GM12875 (cell line): ENCODE results near the gene ROR1.

Experiments
- H3K4me3 ChIP-seq: one replicate; pipeline ENCODE4 v1.5.1; 2011; ENCODE audit warnings: low read depth, low read length, control low read depth
- TF ChIP-seq, protein P1 (sequence below): IDR thresholded peaks from 2 replicates; pipeline ENCODE4 v1.5.1; 2011; ENCODE audit warnings: low read depth, mild to moderate bottlenecking, control low read depth, inconsistent platforms, low read length, moderate library complexity, borderline replicate concordance; ENCODE audit not compliant: insufficient read depth

Gene ROR1

DNA sequence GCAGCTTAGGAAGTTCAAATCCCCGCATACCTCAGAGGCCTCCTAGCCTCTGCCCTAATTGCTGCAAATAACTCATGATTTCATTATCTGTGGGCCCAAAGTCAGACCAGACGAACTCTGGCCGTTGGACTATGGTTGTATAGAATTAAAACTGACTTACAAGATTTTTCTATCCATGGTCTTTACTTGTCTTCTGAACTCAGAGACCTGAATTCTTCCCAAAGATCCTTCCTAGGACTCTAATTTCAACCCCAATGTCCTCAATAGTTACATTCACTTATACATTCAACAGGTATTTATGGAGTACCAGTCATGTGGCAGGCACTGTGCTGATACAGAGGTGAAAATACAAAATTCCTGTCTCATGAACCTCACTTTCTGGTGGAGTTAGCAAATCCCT, 247.2 kb downstream of the ROR1 start:
- H3K4me3 ChIP-seq: no peak overlapping the region
- TF ChIP-seq, protein P1, sequence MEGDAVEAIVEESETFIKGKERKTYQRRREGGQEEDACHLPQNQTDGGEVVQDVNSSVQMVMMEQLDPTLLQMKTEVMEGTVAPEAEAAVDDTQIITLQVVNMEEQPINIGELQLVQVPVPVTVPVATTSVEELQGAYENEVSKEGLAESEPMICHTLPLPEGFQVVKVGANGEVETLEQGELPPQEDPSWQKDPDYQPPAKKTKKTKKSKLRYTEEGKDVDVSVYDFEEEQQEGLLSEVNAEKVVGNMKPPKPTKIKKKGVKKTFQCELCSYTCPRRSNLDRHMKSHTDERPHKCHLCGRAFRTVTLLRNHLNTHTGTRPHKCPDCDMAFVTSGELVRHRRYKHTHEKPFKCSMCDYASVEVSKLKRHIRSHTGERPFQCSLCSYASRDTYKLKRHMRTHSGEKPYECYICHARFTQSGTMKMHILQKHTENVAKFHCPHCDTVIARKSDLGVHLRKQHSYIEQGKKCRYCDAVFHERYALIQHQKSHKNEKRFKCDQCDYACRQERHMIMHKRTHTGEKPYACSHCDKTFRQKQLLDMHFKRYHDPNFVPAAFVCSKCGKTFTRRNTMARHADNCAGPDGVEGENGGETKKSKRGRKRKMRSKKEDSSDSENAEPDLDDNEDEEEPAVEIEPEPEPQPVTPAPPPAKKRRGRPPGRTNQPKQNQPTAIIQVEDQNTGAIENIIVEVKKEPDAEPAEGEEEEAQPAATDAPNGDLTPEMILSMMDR: no peak

DNA sequence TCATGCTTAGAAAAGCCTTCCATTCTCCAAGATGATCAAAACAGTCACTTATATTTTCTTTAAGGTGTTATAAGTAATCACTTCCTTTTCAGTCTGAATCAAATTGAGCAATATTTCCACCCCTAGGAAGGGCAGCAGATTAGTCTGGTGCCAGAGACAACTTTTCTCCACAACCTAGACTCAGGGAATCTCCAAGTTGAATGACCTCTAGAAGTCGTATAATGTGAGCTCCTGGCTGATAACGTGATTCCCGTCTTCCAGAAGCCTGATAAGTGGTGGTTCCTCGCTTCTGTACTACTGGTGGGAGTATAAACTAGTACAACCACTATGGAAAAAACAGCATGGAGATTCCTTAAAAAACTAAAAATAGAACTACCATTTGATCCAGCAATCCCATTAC, 251.2 kb downstream of the ROR1 start:
- no peak overlapping the region for H3K4me3 ChIP-seq
- TF ChIP-seq, protein P1: no peak

DNA sequence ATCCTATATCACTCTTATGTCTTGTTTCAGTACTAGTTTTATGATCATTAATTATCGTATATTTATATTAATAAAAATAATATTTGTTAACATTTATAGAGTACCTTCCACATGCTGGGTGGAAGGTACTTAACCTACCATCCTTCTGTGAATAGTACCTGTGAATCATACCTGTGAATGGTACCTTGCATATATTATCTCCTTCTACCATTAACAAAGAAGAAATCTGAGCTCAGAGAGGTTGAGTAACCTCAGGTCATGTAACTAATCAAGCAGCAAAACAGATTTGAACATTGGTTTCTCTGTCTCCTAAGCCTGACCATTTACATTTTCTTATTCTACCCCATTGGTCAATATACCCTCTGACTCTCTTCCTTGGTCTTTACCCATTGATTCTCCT, 255.2 kb downstream of the ROR1 start:
- TF ChIP-seq, protein P1: no peak
- H3K4me3 ChIP-seq: no peak overlapping the region

DNA sequence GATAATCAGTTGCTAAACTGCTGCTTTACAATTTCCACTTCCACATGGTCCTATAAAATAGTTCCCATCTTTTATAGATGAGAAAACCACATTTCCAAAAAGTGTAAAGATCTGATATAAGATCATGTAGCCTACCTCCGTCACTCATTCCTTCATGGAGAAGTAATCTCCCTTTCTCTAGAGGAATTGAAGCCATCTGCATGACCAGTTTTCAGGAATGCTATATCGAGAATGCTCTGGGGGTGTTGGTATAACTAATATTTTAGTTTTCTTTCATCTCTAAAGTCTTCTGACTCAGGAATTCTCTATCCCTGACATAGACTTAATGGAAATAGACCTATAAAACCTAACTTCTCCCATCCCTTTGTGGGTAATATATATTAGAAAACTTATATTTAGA, 256.6 kb downstream of the ROR1 start:
- H3K4me3 ChIP-seq: no peak overlapping the region
- TF ChIP-seq, protein P1: no peak

DNA sequence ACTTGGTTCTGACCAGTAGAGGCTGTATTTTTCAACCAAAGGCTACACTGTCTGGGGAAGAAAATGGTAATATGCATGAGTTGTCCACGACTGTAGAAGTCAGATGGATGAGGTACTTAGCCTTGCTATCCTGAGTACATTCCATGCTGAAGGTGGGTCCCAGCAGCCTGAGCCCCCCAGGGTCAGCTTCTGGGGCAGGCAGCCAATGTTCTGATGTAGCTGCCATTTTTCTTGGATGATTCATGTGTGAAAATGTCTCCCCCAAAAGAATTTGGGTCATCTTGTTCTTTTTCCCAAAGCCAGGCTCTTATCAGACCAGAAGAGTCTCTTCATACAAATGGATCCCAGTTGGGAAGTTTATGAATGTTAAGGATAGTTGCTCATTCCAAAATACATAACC, 257.4 kb downstream of the ROR1 start:
- TF ChIP-seq, protein P1: no peak
- H3K4me3 ChIP-seq: no peak overlapping the region

DNA sequence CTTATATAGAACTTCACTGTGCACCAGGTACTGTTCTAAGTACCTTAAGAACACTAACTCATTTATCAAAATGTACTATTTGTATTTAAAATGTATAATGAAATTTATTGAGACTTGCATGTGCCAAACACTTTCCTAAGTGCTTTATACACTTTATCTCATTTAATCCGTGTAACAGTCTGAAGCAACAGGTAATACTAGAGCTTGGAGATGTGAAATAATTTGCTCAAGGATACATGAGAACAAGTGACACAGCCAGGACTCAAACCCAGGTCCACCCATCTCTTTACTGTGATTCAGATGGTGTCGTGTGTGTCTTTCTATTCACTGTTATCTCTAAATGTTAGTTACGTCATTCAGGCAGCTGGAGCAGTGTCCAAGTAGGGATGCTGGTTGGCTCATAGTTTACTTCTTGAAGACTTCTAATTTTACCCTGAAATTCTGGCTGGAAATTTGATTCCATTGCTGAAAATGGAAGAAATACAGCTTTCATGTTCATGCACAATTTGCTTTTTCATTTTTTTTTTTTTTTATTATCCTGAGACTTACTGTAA, 259.9 kb downstream of the ROR1 start:
- no peak overlapping the region for H3K4me3 ChIP-seq
- TF ChIP-seq, protein P1: no peak

DNA sequence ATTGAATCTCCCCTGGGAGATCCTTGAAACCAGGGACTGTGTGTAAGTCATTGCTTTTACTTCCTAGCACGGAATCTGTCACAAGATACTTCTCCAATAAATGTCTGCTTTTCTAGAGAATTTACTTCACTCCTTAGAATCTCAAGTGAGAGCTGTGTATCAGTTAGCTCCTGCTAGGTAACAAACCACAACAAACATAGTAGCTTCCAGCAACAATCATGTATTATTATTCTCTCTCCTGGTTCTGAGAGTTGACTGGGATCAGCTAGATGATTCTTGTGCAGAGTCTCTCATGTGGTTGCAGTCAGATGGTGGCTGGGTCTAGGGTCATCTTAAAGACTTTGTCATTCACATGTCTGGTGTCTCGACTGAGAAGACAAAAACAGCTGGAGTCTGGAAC, 262.7 kb downstream of the ROR1 start:
- TF ChIP-seq, protein P1: no peak
- H3K4me3 ChIP-seq: no peak overlapping the region
